ENCODE data around the gene CHRM2.

DNA sequence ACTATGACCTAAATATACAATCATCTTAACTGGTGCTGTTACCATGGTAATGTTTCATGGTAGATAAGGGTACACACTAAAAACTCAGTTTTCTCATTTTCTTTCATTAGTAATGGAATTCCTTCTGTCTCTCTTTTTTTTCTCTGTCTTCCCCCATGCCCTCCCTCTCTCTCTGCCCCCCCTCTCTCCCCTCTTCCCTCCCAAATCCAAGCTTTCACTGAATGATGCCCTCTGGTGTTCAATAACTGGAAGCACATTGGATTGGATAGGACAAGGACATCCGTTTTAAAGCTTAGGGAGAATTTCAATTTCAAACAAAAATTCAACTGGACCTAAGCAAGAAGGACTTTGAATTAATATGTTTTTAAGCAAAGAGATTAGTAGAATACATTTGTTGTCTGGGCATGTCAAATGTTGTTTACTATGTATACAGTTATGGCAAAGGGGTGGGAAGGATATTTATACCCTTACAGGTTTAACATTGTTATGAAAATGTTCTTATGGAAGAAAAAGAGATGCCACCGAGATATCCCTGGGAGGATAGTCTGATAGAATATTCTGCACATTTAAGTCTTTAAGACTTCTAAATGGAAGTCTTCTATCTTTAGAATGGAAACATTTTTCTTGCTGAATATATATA, 6.1 kb downstream of the CHRM2 start:
- TF ChIP-seq, protein P1, sequence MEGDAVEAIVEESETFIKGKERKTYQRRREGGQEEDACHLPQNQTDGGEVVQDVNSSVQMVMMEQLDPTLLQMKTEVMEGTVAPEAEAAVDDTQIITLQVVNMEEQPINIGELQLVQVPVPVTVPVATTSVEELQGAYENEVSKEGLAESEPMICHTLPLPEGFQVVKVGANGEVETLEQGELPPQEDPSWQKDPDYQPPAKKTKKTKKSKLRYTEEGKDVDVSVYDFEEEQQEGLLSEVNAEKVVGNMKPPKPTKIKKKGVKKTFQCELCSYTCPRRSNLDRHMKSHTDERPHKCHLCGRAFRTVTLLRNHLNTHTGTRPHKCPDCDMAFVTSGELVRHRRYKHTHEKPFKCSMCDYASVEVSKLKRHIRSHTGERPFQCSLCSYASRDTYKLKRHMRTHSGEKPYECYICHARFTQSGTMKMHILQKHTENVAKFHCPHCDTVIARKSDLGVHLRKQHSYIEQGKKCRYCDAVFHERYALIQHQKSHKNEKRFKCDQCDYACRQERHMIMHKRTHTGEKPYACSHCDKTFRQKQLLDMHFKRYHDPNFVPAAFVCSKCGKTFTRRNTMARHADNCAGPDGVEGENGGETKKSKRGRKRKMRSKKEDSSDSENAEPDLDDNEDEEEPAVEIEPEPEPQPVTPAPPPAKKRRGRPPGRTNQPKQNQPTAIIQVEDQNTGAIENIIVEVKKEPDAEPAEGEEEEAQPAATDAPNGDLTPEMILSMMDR (IDR thresholded peaks at IDR 0.05): peak; percentile 91
- TF ChIP-seq ZFX (IDR thresholded peaks at IDR 0.05; ENCODE audit: borderline replicate concordance): no peak
